Measurements from ENCODE around the gene FHOD1.

FHOD1 gene

DNA sequence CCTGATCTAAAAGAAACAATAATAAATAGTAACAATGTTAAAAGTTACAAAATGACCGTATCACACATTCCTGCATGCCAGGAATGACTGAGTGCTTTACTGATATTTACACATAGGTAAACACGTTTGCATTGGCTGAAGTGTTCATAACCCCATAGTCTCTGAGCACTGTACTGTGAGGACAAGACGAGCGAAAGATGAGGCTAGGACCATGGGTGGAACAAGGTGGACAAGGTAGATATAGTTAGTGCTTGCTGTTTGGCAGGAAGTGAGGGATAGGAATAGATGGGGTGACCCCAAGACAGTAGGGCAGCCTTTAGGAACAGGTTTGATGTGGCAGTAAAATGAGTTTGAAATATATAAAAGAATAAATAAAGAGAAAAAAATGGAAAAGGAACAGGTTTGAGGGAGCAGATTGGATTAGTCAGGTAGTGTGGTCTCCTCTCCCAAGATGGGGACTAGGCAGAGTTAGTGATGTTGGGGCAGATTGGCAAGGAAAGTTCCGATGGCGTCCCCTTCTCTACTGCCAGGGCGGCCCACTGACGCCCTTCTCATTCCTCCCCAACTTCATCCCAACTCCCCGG, 55.8 kb downstream of the FHOD1 start:
- H3K4me3 ChIP-seq (ENCODE audit: low read depth, low read length), result peak overlapping the region; percentile 95
- DNase-seq (ENCODE audit: low read depth), result no peak
- no peak for TF ChIP-seq CTCF (IDR thresholded peaks at IDR 0.05; ENCODE audit: control insufficient read depth, extremely low read depth, insufficient read depth)

GRCh38 chr16:67190448-67191399, 56.6 kb downstream of the FHOD1 start:
- no peak for DNase-seq (ENCODE audit: low read depth)
- no peak for TF ChIP-seq CTCF (IDR thresholded peaks at IDR 0.05; ENCODE audit: control insufficient read depth, extremely low read depth, insufficient read depth)
- H3K4me3 ChIP-seq (ENCODE audit: low read depth, low read length), result no peak overlapping the region

GRCh38 chr16:67190041-67190440, 57.2 kb downstream of the FHOD1 start, which contains the start of gene EXOC3L1:
EXOC3L1 (minus strand) TSS chr16:67190136; CDS start chr16:67189676, 460 bp downstream.
- DNase-seq (ENCODE audit: low read depth), result no peak
- no peak for TF ChIP-seq CTCF (IDR thresholded peaks at IDR 0.05; ENCODE audit: control insufficient read depth, extremely low read depth, insufficient read depth)
- H3K4me3 ChIP-seq (ENCODE audit: low read depth, low read length), result no peak within 1 kb of the TSS

- TF ChIP-seq CTCF (IDR thresholded peaks at IDR 0.05; ENCODE audit: control insufficient read depth, extremely low read depth, insufficient read depth), result no peak
- no peak for DNase-seq (ENCODE audit: low read depth)
- no peak overlapping the region for H3K4me3 ChIP-seq (ENCODE audit: low read depth, low read length)
Observed at GRCh38 chr16:67188798-67189197, 58.5 kb downstream of the FHOD1 start.

DNA sequence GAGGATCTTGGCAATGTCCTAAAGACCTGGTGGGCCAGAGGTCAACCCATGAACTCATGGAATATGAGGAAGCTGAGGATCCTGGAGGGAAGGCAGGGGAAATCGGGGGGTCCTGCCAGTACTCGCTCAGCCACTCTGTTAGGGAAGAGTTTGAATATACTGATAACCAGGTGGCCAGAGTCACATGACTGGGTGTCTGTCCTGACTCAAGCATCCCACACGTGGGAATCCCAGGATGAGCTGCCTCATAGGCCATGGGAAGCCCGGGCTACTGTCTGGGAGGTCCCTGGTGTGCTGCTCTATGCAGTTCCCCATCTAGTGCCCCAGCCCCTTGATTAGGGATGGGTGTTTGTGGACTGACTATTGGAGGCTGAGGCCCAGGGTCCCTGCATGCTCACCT, 59.0 kb downstream of the FHOD1 start:
- no peak overlapping the region for H3K4me3 ChIP-seq (ENCODE audit: low read depth, low read length)
- DNase-seq (ENCODE audit: low read depth), result no peak
- TF ChIP-seq CTCF (IDR thresholded peaks at IDR 0.05; ENCODE audit: control insufficient read depth, extremely low read depth, insufficient read depth), result no peak

DNA sequence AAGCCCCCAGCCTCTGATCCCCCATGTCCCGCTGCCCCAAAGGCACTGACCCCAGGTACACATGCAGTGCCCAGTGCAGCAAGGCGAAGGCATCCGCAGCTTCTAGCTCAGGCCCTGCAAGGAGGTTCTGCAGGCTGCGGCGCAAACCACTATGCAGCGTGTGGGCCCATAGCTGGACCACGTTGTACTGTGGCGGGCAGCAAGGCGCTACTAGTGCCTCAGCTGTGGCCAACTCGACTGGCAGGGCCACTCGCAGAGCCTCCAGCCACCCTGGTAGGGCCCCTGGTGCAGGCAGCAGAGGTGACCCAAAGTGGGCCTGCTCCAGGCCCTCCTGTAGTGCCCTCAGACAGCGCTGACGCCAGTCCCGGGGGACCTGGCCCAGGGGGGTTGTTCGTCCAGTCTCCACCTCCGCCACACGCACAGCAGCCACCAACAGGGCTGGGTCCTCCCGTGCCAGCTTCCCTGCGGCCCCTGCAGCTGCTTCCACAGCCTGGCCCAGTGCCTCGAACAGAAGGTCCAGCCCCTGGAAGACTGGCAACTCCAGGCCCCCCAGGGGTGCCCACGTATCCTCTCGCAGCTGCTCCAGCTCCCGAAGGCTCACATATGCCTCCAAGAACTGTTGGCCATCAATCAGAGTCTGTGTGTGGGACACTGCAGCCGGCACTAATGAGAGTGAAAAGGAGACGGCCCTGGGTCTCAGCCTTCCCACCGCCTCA, 59.9 kb downstream of the FHOD1 start:
- TF ChIP-seq CTCF (IDR thresholded peaks at IDR 0.05; ENCODE audit: control insufficient read depth, extremely low read depth, insufficient read depth), result no peak
- DNase-seq (ENCODE audit: low read depth), result no peak
- no peak overlapping the region for H3K4me3 ChIP-seq (ENCODE audit: low read depth, low read length)
